CD4-positive, alpha-beta T cell treated with Interleukin-15 for 4 hours (primary cell): ENCODE results near the gene SDS.
"Not testable (repeated sequence)": the region's sequence is repeated elsewhere in the genome, so short reads cannot be mapped to it uniquely, and the experiment has no call there.

Experiments used
- DNase-seq: peaks from one replicate; pipeline ENCODE4 v3.0.0-alpha.2; 2020; ENCODE audit warnings: low spot score

SDS gene

DNA sequence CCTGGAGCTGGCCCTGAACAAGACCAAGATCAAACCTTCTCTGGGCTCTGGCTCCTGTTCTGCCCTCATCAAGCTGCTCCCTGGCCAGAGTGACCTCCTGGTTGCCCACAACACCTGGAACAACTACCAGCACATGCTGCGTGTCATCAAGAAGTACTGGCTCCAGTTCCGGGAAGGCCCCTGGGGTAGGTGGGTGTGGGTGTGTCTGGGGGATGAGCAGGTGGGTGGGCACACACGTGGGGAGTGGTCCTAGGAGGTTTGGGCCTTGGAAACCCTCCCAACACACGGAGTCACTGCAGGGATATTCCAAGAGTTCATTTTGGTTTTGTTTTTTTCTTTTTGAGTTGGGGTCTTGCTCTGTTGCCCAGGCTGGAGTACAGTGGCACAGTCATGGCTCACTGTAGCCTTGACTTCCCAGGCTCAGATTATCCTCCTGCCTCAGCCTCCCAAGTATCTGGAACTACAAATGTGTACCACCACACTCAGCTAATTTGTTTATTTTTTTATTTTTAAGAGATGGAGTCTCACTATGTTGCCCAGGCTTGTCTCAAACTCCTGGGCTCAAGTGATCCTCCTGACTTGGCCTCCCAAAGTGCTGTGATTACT is 28.8 kb downstream of the SDS start:
- DNase-seq, result no peak

DNA sequence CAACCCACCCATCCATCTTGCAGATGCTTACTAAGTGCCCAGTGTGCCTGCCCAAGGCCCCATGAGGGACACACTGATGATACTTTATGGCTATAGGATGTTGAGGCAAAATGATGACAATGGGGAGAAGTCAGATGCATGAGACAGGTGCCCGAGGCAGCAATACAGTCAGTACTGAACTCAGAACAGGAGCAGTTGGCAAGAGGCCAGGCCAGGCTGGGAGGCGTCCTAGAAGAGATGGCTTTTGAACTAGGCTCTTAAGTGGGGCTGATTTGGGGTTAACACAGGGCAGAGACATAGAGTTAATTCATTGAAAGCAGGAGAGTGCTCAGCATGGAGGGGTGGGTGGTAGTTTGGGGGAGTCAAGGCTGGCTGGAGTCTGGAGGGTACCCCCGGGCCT is 29.7 kb downstream of the SDS start:
- DNase-seq, result no peak

- DNase-seq, result no peak
Observed at GRCh38 chr12:113373440-113373839, 30.2 kb downstream of the SDS start.

GRCh38 chr12:113372371-113372770 is 31.3 kb downstream of the SDS start:
- no peak for DNase-seq

DNA sequence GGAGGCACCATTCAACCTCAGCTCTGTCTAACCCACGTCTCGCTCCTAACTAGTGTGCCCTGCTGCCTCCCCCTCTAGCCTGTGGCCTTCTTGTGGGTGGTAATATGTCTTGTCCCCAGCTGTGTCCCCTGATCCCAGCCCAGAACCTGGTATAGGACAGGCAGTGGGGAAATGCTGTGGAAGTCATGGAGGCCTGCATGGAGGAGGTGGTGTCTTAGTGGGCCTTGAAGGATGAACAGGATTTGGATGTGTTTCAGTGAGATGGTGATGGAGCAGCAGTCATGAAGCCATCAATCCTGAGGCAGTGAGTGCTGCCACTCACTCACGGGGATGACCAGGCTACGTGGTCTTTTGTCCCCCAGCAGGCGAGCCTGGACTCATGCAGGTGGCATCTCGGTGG is 31.9 kb downstream of the SDS start:
- no peak for DNase-seq

DNA sequence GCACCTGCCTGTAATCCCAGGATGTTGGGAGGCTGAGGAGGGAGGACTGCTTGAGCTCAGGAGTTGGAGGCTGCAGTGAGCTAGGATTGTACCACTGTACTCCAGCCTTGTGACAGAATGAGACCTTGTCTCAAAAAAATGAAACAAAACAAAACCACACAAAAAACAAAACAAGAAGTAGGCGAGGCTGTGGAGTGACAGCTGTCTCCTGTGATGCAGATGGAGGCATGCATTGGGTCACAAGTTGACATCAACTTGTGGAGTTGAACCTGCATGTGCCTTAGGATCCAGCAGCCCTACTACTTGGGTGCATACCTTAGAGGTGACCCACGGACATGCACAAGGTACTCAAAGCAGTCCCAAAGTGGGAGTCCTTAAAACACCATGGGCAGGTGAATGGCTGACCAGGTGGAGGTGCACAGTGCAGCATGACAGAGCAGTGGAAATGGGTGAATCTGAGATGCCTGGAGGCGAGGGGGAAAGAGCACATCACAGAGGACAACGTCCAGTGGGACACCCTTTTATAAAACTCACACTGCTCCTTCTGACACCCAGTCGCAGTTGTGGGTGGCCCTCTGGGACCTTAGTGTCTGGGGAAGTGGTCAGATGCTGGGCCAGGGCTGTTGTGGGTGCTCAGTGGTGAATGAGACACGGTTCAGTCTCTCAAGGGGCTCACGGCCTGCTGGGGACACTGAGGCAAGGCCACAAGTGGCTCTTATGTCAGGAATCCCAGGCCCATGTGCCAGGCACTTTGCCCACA is 32.6 kb downstream of the SDS start:
- no peak for DNase-seq

GRCh38 chr12:113369391-113369985 is 34.2 kb downstream of the SDS start:
- no peak for DNase-seq

GRCh38 chr12:113368331-113368730 is 35.4 kb downstream of the SDS start:
- no peak for DNase-seq

GRCh38 chr12:113366827-113367226 is 36.9 kb downstream of the SDS start:
- DNase-seq, result no peak

DNA sequence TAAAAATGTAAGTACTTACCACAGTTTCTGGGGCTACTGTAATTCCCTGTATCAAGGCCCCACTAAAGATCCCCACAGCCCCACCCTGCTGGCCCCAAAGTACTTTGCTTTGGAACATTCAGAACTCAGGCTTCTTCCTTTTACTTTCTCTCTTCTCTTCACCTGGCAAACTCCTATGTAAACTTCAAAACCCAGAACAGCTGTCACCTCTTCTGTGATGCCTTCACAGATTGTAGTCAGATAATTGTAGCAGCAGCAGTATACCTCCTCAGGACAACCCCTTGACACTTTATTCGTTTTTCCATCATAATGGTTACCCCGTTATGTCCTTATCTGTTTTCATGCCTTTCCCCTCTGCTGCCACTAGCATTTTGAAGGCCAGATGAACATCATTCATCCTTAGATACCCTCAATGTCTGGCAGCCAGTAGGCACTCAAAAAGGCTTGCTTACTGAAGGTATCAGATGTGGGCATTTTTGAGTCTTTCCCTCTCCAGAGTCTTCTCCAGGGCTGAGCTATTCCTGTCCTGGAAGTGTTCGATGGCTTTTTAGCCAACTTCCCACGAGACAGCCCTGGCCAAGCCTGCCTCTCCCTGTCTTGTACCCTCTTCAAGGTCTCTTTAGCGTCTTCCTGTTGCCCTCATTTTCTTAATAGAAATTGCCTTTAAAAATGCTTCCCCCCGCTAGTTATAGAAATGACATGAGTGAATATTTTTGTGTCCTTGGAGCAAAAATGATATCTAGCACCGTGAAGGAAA is 37.9 kb downstream of the SDS start:
- DNase-seq, result no peak

GRCh38 chr12:113364698-113365097 is 39.0 kb downstream of the SDS start:
- DNase-seq, result no peak

- DNase-seq, result no peak
Observed at GRCh38 chr12:113361574-113362370, 41.9 kb downstream of the SDS start.

GRCh38 chr12:113359939-113360748 is 43.5 kb downstream of the SDS start:
- no peak for DNase-seq

- no peak for DNase-seq
Observed at GRCh38 chr12:113359133-113359938, 44.4 kb downstream of the SDS start.

DNA sequence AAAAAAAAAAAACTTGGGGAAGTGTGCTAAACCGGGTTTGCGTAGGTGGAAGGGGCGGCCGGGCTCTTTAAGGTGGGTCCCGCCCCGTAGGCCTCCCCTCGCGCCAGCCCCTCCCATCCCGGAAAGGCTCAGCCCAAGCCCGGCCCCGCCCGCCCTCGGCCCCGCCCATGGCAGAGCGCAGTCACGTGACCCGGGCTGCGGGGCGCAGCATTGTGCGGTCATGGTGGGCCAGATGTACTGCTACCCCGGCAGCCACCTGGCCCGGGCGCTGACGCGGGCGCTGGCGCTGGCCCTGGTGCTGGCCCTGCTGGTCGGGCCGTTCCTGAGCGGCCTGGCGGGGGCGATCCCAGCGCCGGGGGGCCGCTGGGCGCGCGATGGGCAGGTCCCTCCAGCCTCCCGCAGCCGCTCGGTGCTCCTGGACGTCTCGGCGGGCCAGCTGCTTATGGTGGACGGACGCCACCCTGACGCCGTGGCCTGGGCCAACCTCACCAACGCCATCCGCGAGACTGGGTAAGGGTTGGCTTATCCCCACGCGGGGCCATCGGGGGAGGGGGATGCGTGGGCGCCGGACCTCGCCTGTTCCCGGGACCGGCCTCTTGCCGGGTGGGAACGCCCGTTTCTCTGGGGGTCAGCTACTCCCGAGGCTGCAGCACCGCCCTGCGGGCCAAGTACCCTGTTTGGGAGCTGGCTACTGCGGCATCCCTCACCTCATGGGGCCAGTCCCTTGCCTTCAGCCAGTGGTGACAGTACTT is 45.1 kb downstream of the SDS start, which contains the start of gene PLBD2:
Gene PLBD2, plus strand, starts transcription at position 207 of the 752 bp plus-strand sequence. Its CDS starts 14 bp downstream, at position 221.
- DNase-seq, result peak; percentile 94

DNA sequence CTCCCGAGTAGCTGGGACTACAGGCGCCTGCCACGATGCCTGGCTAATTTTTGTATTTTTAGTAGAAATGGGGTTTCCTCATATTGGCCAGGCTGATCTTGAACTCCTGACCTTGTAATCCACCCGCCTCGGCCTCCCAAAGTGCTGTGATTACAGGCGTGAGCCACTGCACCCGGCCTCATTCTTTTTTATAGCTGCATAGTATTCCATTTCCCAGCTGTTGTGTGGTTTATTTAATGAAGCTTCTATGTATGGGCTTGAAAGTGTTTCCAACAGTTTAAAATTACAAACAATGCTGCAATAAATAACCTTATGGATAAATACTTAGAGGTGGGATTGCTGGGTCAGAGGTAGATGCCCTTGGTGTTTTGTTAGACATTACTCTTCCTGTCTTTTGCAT is 49.5 kb downstream of the SDS start:
- not testable (repeated sequence) for DNase-seq

GRCh38 chr12:113351089-113351488 is 52.6 kb downstream of the SDS start:
- no peak for DNase-seq

DNA sequence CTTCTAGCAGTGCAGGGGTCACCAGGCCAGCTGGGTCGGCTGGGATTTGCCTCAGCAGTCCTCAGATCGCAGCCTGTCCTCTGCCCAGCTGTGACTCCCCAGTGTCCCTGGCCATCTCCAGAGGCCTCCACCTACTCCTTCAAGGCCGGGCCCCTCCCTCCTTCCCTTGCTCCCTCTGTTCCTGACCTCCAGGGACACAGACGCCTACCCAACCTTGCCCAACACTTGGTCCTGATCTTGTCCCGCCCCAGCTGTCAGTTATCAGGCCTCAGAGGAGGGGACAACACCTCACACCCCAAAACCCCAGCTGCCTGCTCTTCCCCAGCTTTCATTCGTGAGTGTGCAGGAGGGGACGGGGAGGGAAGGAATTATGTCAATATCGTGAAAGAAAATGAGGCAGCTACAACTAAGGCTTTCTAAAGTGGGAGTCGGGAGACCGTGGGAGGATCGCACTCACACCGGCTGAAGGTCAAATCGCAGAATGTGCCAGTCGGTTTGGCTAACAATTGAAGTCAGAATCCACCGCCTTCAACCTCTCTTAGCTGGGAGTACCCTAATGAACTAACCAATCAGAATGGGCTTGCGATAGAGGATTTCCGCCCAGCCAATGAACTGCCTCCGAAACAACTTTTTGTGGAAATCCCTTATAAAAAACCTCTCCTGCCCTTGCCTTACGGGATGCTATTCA is 54.7 kb downstream of the SDS start:
- no peak for DNase-seq

DNA sequence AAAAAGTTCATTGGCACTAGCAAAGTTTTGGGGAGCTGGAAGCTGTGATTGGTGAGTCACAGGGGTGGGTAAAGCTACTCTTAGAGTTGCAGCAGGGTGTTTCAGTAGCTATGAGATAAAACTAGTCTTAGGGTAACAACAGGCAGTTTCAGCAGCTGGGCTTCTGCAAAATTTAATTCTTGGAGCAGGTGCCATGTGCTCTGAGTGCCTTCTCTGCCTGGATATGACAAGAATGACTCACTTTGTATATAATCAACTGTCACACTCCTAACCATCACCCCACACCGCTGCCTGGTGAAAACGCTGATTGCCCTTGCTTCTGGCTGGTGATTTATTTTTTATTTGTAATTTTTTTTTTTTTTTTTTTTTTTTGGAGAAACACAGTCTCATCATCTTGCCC is 55.8 kb downstream of the SDS start:
- DNase-seq, result no peak
